HFFc6 (cell line): ENCODE measurements around the gene MAP3K9. TPM values are rescaled to one million over a fixed set of nuclear protein-coding genes. Genes with fewer than 3 reads are reported as not detected.

Experiments
- DNase-seq: peaks from one replicate; pipeline ENCODE4 v3.0.0-alpha.2; 2018
- H3K27ac Mint-ChIP-seq: 2 replicates; pipeline ENCODE4 v1.8.0; 2020; ENCODE audit warnings: mild to moderate bottlenecking, mixed read lengths
- H3K27me3 Mint-ChIP-seq: 2 replicates; pipeline ENCODE4 v1.8.0; 2021; ENCODE audit warnings: mild to moderate bottlenecking, moderate library complexity, mixed read lengths; ENCODE audit not compliant: insufficient read depth
- H3K36me3 Mint-ChIP-seq: 2 replicates; pipeline ENCODE4 v1.8.0; 2021; ENCODE audit warnings: low read depth, mixed read lengths
- H3K4me1 Mint-ChIP-seq: 2 replicates; pipeline ENCODE4 v1.8.0; 2020; ENCODE audit warnings: low read depth, mixed read lengths
- H3K4me3 Mint-ChIP-seq: 2 replicates; pipeline ENCODE4 v1.8.0; 2020; ENCODE audit warnings: mild to moderate bottlenecking, moderate library complexity, mixed read lengths
- H3K9me3 Mint-ChIP-seq: 2 replicates; pipeline ENCODE4 v1.8.0; 2020; ENCODE audit warnings: mild to moderate bottlenecking, mixed read lengths
- total RNA-seq, 6 experiments: library from RNA; stranded (reverse); fragmentation: NEBNext Ultra II Directional; extraction: Animal tissue kit (Norgen Biotek cat#: 25700); gene quantifications; 2 replicates in 1 of 6; 3 replicates in 5 of 6; pipeline ENCODE4 v1.2.3, GENCODE V29; 2021
- TF ChIP-seq, protein P1 (sequence below): fragments of 200-600 bp; sonication (generic); IDR thresholded peaks from 2 replicates; pipeline ENCODE4 v1.5.0; 2021; ENCODE audit warnings: antibody characterized with exemption, mild to moderate bottlenecking

MAP3K9 gene
- total RNA-seq, 6 experiments from 2014 or later = 0.24 to 0.51 (median 0.31) TPM

DNA sequence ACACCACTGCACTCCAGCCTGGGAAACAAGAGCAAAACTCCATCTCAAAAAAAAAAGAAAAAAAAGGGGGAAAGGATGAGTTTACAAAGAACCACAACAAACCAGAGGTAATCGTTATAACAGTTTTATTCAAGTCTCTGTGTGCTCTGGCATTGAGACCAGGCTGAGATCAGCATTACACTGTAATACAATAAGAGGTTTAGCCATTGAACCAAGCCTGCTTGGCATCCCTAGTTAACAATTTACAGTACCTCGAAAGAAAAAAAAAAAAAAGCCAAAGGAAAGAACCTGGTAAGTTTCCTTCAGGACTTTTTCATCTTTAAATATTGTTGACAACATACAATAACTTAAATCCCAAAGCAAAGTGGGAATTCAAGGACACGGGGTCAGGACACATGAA is 86.9 kb downstream of the MAP3K9 start:
- DNase-seq = no peak
- Mint-ChIP-seq H3K4me3 (no peak overlapping the region), H3K36me3 (no peaks in the 10 kb centered on the region), H3K4me1 (no peaks in the 10 kb centered on the region), H3K27ac (no peak overlapping the region), H3K9me3 (no peaks in the 10 kb centered on the region), H3K27me3 (peaks cover 14% of the 10 kb centered on the region)
- TF ChIP-seq, protein P1, sequence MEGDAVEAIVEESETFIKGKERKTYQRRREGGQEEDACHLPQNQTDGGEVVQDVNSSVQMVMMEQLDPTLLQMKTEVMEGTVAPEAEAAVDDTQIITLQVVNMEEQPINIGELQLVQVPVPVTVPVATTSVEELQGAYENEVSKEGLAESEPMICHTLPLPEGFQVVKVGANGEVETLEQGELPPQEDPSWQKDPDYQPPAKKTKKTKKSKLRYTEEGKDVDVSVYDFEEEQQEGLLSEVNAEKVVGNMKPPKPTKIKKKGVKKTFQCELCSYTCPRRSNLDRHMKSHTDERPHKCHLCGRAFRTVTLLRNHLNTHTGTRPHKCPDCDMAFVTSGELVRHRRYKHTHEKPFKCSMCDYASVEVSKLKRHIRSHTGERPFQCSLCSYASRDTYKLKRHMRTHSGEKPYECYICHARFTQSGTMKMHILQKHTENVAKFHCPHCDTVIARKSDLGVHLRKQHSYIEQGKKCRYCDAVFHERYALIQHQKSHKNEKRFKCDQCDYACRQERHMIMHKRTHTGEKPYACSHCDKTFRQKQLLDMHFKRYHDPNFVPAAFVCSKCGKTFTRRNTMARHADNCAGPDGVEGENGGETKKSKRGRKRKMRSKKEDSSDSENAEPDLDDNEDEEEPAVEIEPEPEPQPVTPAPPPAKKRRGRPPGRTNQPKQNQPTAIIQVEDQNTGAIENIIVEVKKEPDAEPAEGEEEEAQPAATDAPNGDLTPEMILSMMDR = no peak

DNA sequence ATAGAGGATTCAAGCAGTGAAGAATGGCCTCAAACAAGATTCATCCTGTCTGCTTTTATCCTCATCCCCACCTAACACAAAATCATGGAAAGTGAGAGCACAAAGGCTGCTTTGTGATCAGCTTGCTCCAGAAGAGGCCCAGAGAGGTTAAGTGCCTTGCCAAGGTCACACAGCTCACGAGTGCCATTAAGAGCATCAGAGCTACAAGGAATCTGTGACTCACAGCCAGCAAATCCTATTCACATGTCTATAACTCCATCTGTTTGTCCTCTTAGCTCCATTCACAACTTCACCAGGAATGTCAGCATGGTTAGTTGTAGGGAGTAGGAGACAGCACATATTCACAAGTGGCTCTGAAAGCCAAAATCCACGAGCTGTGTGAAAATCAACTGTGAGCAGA is 87.8 kb downstream of the MAP3K9 start:
- DNase-seq = peak; percentile 16
- Mint-ChIP-seq H3K36me3 (no peaks in the 10 kb centered on the region), H3K27ac (no peak overlapping the region), H3K27me3 (peaks cover 18% of the 10 kb centered on the region), H3K9me3 (no peaks in the 10 kb centered on the region), H3K4me3 (no peak overlapping the region), H3K4me1 (no peaks in the 10 kb centered on the region)
- TF ChIP-seq, protein P1 = no peak

DNA sequence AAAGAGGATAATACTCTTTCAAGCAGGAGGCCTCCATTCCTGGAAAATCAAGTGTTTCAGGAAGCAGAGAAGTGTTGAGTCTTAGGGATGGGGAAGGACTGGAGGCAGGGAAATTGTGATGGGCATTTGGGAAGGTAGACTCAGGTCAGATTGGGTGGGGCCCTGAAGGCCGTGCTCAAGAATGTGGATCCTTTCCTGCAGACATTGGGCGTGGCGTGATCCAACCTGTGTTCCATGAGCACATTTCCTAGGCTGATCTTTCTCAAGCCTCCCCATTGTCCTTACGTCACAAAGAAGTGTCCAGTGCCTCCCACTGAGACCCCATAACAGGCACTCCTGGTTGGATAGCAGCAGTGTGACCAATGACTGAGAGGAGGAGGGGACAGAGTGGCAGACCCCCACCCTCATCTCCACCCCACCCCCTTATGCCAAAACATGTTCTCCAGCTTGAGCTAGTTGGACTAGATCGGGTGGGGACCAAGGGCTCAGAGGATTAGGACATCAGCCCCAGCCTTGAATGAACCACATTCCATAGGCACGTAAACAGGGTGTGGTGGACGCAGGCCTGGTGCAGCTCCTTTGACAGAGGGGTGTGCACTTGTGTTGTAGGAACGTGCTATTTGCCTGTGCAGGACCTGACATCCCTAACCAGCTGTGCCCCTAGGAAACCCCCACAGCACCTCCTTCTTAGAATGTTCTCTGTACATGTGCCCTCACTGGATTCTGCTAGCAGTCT is 90.8 kb downstream of the MAP3K9 start:
- TF ChIP-seq, protein P1 = no peak
- no peak for DNase-seq
- H3K4me1 Mint-ChIP-seq = peaks cover 7% of the 10 kb centered on the region
- no peaks in the 10 kb centered on the region for H3K36me3 Mint-ChIP-seq
- H3K4me3 Mint-ChIP-seq = no peak overlapping the region
- peaks cover 32% of the 10 kb centered on the region for H3K27me3 Mint-ChIP-seq
- H3K27ac Mint-ChIP-seq = no peak overlapping the region
- no peaks in the 10 kb centered on the region for H3K9me3 Mint-ChIP-seq

DNA sequence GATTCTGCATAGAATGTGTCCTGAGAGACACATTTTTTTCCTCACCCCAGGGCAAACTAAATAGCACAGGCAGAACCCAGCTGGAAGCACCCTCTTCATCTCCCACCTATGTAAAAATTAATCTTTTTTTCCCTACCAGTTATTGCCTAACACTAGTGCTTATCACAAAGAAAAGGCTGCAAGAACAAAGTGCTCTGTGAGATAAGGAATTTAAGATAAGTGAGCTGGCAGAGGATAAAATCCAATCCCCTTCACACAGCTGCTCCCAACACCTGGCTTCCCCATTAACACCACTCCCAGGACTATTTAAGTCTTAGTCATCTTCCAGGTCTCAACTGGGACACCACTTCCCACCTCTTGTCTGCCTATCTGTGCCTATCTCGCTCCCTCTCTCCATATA is 92.4 kb downstream of the MAP3K9 start:
- Mint-ChIP-seq H3K4me3 (no peak overlapping the region), H3K9me3 (no peaks in the 10 kb centered on the region), H3K27me3 (peaks cover 36% of the 10 kb centered on the region), H3K4me1 (peaks cover 7% of the 10 kb centered on the region), H3K27ac (no peak overlapping the region), H3K36me3 (no peaks in the 10 kb centered on the region)
- DNase-seq = no peak
- TF ChIP-seq, protein P1 = no peak

DNA sequence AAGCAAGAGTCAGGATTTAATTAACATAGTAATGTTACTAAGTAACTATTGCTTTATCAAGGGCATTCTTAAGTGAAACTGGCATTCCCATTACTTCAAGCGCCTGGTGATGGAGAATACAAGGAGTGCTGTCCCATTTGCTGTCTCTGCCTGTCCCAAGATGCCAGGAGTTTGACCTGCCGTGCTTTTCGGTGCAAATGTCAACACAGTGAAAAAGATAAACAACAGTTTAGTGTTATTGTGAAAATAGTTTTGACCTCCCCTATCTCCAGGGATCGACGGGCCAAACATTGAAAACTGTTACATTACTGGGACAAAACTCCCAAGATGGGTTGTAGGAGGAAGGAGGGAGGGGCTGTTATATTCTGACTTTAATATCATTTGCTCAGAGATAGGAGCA is 92.8 kb downstream of the MAP3K9 start:
- DNase-seq = no peak
- H3K9me3 Mint-ChIP-seq = no peaks in the 10 kb centered on the region
- no peak overlapping the region for H3K4me3 Mint-ChIP-seq
- no peaks in the 10 kb centered on the region for H3K36me3 Mint-ChIP-seq
- peaks cover 40% of the 10 kb centered on the region for H3K27me3 Mint-ChIP-seq
- H3K27ac Mint-ChIP-seq = no peak overlapping the region
- H3K4me1 Mint-ChIP-seq = peaks cover 7% of the 10 kb centered on the region
- TF ChIP-seq, protein P1 = no peak
